Spinal cord (tissue), 10 donors: ENCODE measurements around the gene CAPN8. TPM values are rescaled to one million over a fixed set of nuclear protein-coding genes. Genes with fewer than 3 reads are reported as not detected.
A peak's percentile ranks its signal among the peaks of the same experiment; 100 is the strongest.

Experiments used
- DNase-seq, 6 donors: peaks; one replicate each; pipeline versions ENCODE4 v3.0.0 to v3.0.0-alpha.2; 2013 to 2015; ENCODE audit warnings: low spot score in 6 of 6, low read depth in 4 of 6
- H3K27ac ChIP-seq: one replicate; pipeline ENCODE4 v1.5.1; 2013; ENCODE audit warnings: low read depth, low read length, control low read depth
- H3K27me3 ChIP-seq: one replicate; pipeline ENCODE4 v1.6.1; 2013; ENCODE audit warnings: low read length; ENCODE audit not compliant: control insufficient read depth, insufficient read depth
- H3K36me3 ChIP-seq: one replicate; pipeline ENCODE4 v1.6.1; 2013; ENCODE audit warnings: low read length; ENCODE audit not compliant: control insufficient read depth, insufficient read depth
- H3K4me1 ChIP-seq: one replicate; pipeline ENCODE4 v1.6.1; 2013; ENCODE audit warnings: low read length; ENCODE audit not compliant: control insufficient read depth, insufficient read depth
- H3K4me3 ChIP-seq: one replicate; pipeline ENCODE4 v1.5.1; 2013; ENCODE audit warnings: low read depth, low read length, control low read depth
- H3K9me3 ChIP-seq: one replicate; pipeline ENCODE4 v1.6.1; 2013; ENCODE audit warnings: low read length; ENCODE audit not compliant: control insufficient read depth, insufficient read depth
- WGBS: methylation state at CpG from one replicate; pipeline ENCODE4 v1.1.5; 2013; ENCODE audit warnings: missing lambda C conversion rate; ENCODE audit not compliant: insufficient coverage; 5-methylcytosine and 5-hydroxymethylcytosine counted together
- polyA plus RNA-seq, 2 donors: library from polyadenylated mRNA; unstranded; fragments of 120-200 nt; gene quantifications; one replicate each; pipeline ENCODE4 v1.2.1, GENCODE V29; 2013; ENCODE audit not compliant: insufficient read length in 2 of 2
- total RNA-seq, 2 donors: library from RNA; depleted of rRNA in 1 of 2; stranded (reverse); fragments of 120-200 nt in 1 of 2; fragments of >200 nt in 1 of 2; gene quantifications; one replicate each; pipeline versions ENCODE4 v1.2.3 to v1.2.4, GENCODE V29; 2013 to 2014
- donor health status: healthy.

CAPN8 gene
- total and polyA plus RNA-seq, 4 donors, result 0.10 to 0.99 (median 0.53) TPM

- WGBS, result 77% methylated on average over 2 of the region's 4 CpGs
- no peak overlapping the region for H3K4me3 ChIP-seq
- no peaks in the 10 kb centered on the region for H3K36me3 ChIP-seq
- peaks cover 30% of the 10 kb centered on the region for H3K4me1 ChIP-seq
- H3K27ac ChIP-seq, result no peak overlapping the region
- DNase-seq, result no peak
- no peaks in the 10 kb centered on the region for H3K27me3 ChIP-seq
- H3K9me3 ChIP-seq, result no peaks in the 10 kb centered on the region
Measured at GRCh38 chr1:223702735-223703667, 37.5 kb upstream of the CAPN8 start.

- Histone ChIP-seq H3K27me3 (no peaks in the 10 kb centered on the region), H3K4me3 (no peak overlapping the region), H3K27ac (peak overlapping the region; percentile 67), H3K4me1 (peaks cover 14% of the 10 kb centered on the region), H3K36me3 (no peaks in the 10 kb centered on the region), H3K9me3 (no peaks in the 10 kb centered on the region)
- WGBS, result 69% methylated on average over 7 of the region's 8 CpGs
- no peak for DNase-seq
Measured at GRCh38 chr1:223700942-223701637, 35.6 kb upstream of the CAPN8 start.

- no peaks in the 10 kb centered on the region for H3K36me3 ChIP-seq
- no CpG with 5 or more reads among the region's 5 CpGs for whole genome bisulfite sequencing
- peaks cover 10% of the 10 kb centered on the region for H3K4me1 ChIP-seq
- no peaks in the 10 kb centered on the region for H3K27me3 ChIP-seq
- H3K27ac ChIP-seq, result no peak overlapping the region
- DNase-seq, result no peak
- H3K9me3 ChIP-seq, result no peaks in the 10 kb centered on the region
- no peak overlapping the region for H3K4me3 ChIP-seq
Measured at GRCh38 chr1:223700388-223700918, 35.0 kb upstream of the CAPN8 start.

- peaks cover 5% of the 10 kb centered on the region for H3K4me1 ChIP-seq
- no peak overlapping the region for H3K27ac ChIP-seq
- no peaks in the 10 kb centered on the region for H3K9me3 ChIP-seq
- H3K4me3 ChIP-seq, result no peak overlapping the region
- no peaks in the 10 kb centered on the region for H3K27me3 ChIP-seq
- WGBS, result 59% methylated on average over 5 of the region's 5 CpGs
- peak in 1 of 6 donors; percentile 36 for DNase-seq
- H3K36me3 ChIP-seq, result no peaks in the 10 kb centered on the region
Measured at GRCh38 chr1:223695941-223696340, 30.4 kb upstream of the CAPN8 start.

- Histone ChIP-seq H3K4me3 (no peak overlapping the region), H3K27me3 (no peaks in the 10 kb centered on the region), H3K9me3 (no peaks in the 10 kb centered on the region), H3K27ac (no peak overlapping the region), H3K4me1 (peaks cover 5% of the 10 kb centered on the region), H3K36me3 (no peaks in the 10 kb centered on the region)
- 90% methylated on average over 4 of the region's 8 CpGs for WGBS
- no peak for DNase-seq
Measured at GRCh38 chr1:223695014-223695548, 29.6 kb upstream of the CAPN8 start.

GRCh38 chr1:223691121-223691520 is 25.6 kb upstream of the CAPN8 start:
- Histone ChIP-seq H3K27me3 (no peaks in the 10 kb centered on the region), H3K36me3 (no peaks in the 10 kb centered on the region), H3K4me1 (no peaks in the 10 kb centered on the region), H3K27ac (no peak overlapping the region), H3K4me3 (no peak overlapping the region), H3K9me3 (no peaks in the 10 kb centered on the region)
- DNase-seq, result peak in 1 of 6 donors; percentile 93
- WGBS, result 77% methylated on average over 3 of the region's 4 CpGs

- Histone ChIP-seq H3K4me3 (no peak overlapping the region), H3K4me1 (peaks cover 3% of the 10 kb centered on the region), H3K36me3 (no peaks in the 10 kb centered on the region), H3K27ac (no peak overlapping the region), H3K27me3 (peaks cover 3% of the 10 kb centered on the region), H3K9me3 (no peaks in the 10 kb centered on the region)
- WGBS, result no CpG with 5 or more reads among the region's 3 CpGs
- no peak for DNase-seq
Measured at GRCh38 chr1:223684488-223684792, 18.9 kb upstream of the CAPN8 start.

GRCh38 chr1:223683586-223684487 is 18.3 kb upstream of the CAPN8 start:
- Histone ChIP-seq H3K9me3 (no peaks in the 10 kb centered on the region), H3K27ac (no peak overlapping the region), H3K36me3 (no peaks in the 10 kb centered on the region), H3K4me3 (no peak overlapping the region), H3K4me1 (peaks cover 3% of the 10 kb centered on the region), H3K27me3 (peaks cover 3% of the 10 kb centered on the region)
- peak in 5 of 6 donors; percentile 62 to 97 (median 76) for DNase-seq
- WGBS, result 61% methylated on average over 8 of the region's 9 CpGs

GRCh38 chr1:223682502-223682901 is 17.0 kb upstream of the CAPN8 start:
- Histone ChIP-seq H3K36me3 (no peaks in the 10 kb centered on the region), H3K27ac (no peak overlapping the region), H3K9me3 (no peaks in the 10 kb centered on the region), H3K4me1 (peaks cover 3% of the 10 kb centered on the region), H3K4me3 (no peak overlapping the region), H3K27me3 (peaks cover 3% of the 10 kb centered on the region)
- DNase-seq, result no peak
- WGBS, result 94% methylated on average over 3 of the region's 3 CpGs
